Naive thymus-derived CD4-positive, alpha-beta T cell (primary cell): ENCODE results near the gene MBP. TPM values are rescaled to one million over a fixed set of nuclear protein-coding genes. Genes with fewer than 3 reads are reported as not detected.
A peak's percentile ranks its signal among the peaks of the same experiment; 100 is the strongest.

ENCODE experiments used
- ATAC-seq: fragments of 150-1000 bp; cut with Tn5 transposase; 2 replicates; pipeline ENCODE4 v1.10.0; 2021; ENCODE audit warnings: mild to moderate bottlenecking, moderate library complexity
- CTCF ChIA-PET: fragments of 350-600 bp; sonication (Branson Sonifier 250); formaldehyde crosslinking; loops from one replicate; lab custom pipeline; 2021; ENCODE audit warnings: antibody characterized with exemption; lab: Charles Lee
- POLR2A ChIA-PET: fragments of 350-600 bp; sonication (Branson Sonifier 250); formaldehyde crosslinking; loops from one replicate; lab custom pipeline; 2021; ENCODE audit warnings: antibody characterized with exemption, inconsistent platforms; lab: Charles Lee
- DNase-seq, 9 donors: peaks; one replicate each; pipeline versions ENCODE4 v3.0.0 to v3.0.0-alpha.2; 2020 to 2022; ENCODE audit warnings: mixed read lengths in 1 of 9
- H3K27ac ChIP-seq: one replicate; pipeline ENCODE4 v1.7.0; 2013; ENCODE audit warnings: mild to moderate bottlenecking, low read depth, low read length, moderate library complexity
- H3K27me3 ChIP-seq, 2 donors: one replicate each; pipeline ENCODE4 v1.7.0; 2013; ENCODE audit warnings: low read length in 2 of 2, mild to moderate bottlenecking in 2 of 2, moderate library complexity in 2 of 2; ENCODE audit not compliant: control insufficient read depth in 2 of 2, insufficient read depth in 2 of 2
- H3K36me3 ChIP-seq, 3 experiments: 1 replicate in 2 of 3; 2 replicates in 1 of 3; pipeline ENCODE4 v1.7.0; 2013; ENCODE audit warnings: low read length in 3 of 3, mild to moderate bottlenecking in 3 of 3, moderate library complexity in 1 of 3; ENCODE audit not compliant: insufficient read depth in 3 of 3, control insufficient read depth in 2 of 3
- H3K4me1 ChIP-seq, 2 donors: one replicate each; pipeline ENCODE4 v1.7.0; 2013; ENCODE audit warnings: low read length in 2 of 2, mild to moderate bottlenecking in 2 of 2, moderate library complexity in 1 of 2; ENCODE audit not compliant: control insufficient read depth in 2 of 2, insufficient read depth in 2 of 2
- H3K4me3 ChIP-seq: 2 replicates; pipeline ENCODE4 v1.7.0; 2013; ENCODE audit warnings: mild to moderate bottlenecking, low read length
- H3K9me3 ChIP-seq, 3 experiments: 1 replicate in 2 of 3; 2 replicates in 1 of 3; pipeline ENCODE4 v1.7.0; 2013; ENCODE audit warnings: low read length in 3 of 3; ENCODE audit not compliant: control insufficient read depth in 2 of 3
- H3K27ac Mint-ChIP-seq, 9 donors: one replicate each; pipeline ENCODE4 v1.8.0; 2020 to 2022; ENCODE audit warnings: mixed read lengths in 9 of 9, mild to moderate bottlenecking in 8 of 9, moderate library complexity in 5 of 9, inconsistent platforms in 2 of 9
- H3K27me3 Mint-ChIP-seq, 5 donors: one replicate each; pipeline ENCODE4 v1.8.0; 2021 to 2022; ENCODE audit warnings: mixed read lengths in 5 of 5, mild to moderate bottlenecking in 1 of 5
- H3K36me3 Mint-ChIP-seq, 5 donors: one replicate each; pipeline ENCODE4 v1.8.0; 2020 to 2022; ENCODE audit warnings: mixed read lengths in 5 of 5, mild to moderate bottlenecking in 3 of 5, inconsistent platforms in 1 of 5
- H3K4me1 Mint-ChIP-seq, 7 donors: one replicate each; pipeline ENCODE4 v1.8.0; 2020 to 2022; ENCODE audit warnings: mixed read lengths in 7 of 7, mild to moderate bottlenecking in 3 of 7, inconsistent platforms in 1 of 7
- H3K4me3 Mint-ChIP-seq, 10 donors: one replicate each; pipeline ENCODE4 v1.8.0; 2020 to 2022; ENCODE audit warnings: mild to moderate bottlenecking in 10 of 10, mixed read lengths in 10 of 10, moderate library complexity in 6 of 10, inconsistent platforms in 2 of 10
- H3K9me3 Mint-ChIP-seq, 11 donors: one replicate each; pipeline ENCODE4 v1.8.0; 2020 to 2022; ENCODE audit warnings: mixed read lengths in 11 of 11, mild to moderate bottlenecking in 4 of 11, inconsistent platforms in 1 of 11, moderate library complexity in 1 of 11
- intact Hi-C, 2 donors: fragments of 100-400 bp; cut with micrococcal nuclease; formaldehyde crosslinking; loops; one replicate each; pipeline ENCODE4 v1.15.1; 2023
- polyA plus RNA-seq, 2 donors: library from polyadenylated mRNA; unstranded; fragments of 300-500 nt; fragmentation: Illumina TruSeq; gene quantifications; one replicate each; pipeline ENCODE4 v1.2.3, GENCODE V29; 2021
- total RNA-seq, 6 experiments: library from RNA in 5 of 6; stranded (reverse) in 5 of 6; gene quantifications; 1 replicate in 5 of 6; 2 replicates in 1 of 6; pipeline ENCODE4 v1.2.3 and lab custom pipeline; 2021 to 2026

MBP gene
- total and polyA plus RNA-seq, 7 experiments from 2014 or later: 88.3 to 152 (median 107) TPM

DNA sequence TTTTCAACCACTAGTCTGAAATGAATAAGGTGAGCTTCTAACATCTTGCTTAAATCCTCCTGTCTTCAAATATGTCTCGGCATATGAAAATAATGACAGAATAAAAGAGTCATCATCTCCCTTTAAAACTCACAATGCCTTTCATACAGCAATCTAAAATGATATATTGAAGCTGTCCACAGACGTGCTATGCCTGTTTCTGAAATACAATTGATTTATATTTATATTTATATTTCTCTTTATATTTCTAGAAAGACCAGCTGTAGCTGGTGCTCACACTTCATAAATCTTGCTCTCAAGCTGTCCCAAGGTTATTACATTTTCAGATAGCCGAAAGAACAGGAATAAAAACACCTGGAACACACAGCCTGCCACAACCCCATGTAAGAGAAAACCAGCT lies 11.1 kb downstream of the MBP start:
- intact Hi-C loops: no loop called here
- DNase-seq: no peak
- POLR2A ChIA-PET: interaction anchor here (1.2 to 4.3 kb wide), 6 partner anchors 8 to 50 kb away, joined by 3 to 48 read pairs (median 6); partner anchors contain the start of gene MBP

GRCh38 chr18:77119851-77120491 lies 12.6 kb downstream of the MBP start:
- CTCF ChIA-PET: no interaction called here
- DNase-seq (no peak), ATAC-seq (no peak)
- H3K4me3 ChIP-seq: no peak overlapping the region
- H3K27me3 ChIP-seq: no peaks in the 10 kb centered on the region
- POLR2A ChIA-PET: interaction anchor here (0.9 kb wide), 1 partner anchor 12 kb away, joined by 3 read pairs; no protein-coding TSS in a partner anchor
- Mint-ChIP-seq H3K4me3 (peak overlapping the region in 2 of 10 donors; percentile 26 to 74), H3K4me1 (peaks cover 62 to 94% (median 92%) of the 10 kb centered on the region in 7 donors), H3K27me3 (no peaks in the 10 kb centered on the region), H3K27ac (peak overlapping the region in 6 of 9 donors; percentile 38 to 92 (median 70)), H3K36me3 (peaks cover 0 to 34% (median 12%) of the 10 kb centered on the region in 5 donors), H3K9me3 (no peaks in the 10 kb centered on the region)
- peaks cover 0 to 13% (median 0%) of the 10 kb centered on the region in 3 experiments for H3K36me3 ChIP-seq
- peaks cover 57 to 65% of the 10 kb centered on the region in 2 donors for H3K4me1 ChIP-seq
- H3K27ac ChIP-seq: no peak overlapping the region
- H3K9me3 ChIP-seq: no peaks in the 10 kb centered on the region
- intact Hi-C loops: no loop called here

More for the DNA sequence above, 11.1 kb downstream of the MBP start:
- Histone ChIP-seq H3K4me1 (peaks cover 55 to 65% of the 10 kb centered on the region in 2 donors), H3K9me3 (no peaks in the 10 kb centered on the region), H3K36me3 (peaks cover 0 to 13% (median 0%) of the 10 kb centered on the region in 3 experiments), H3K4me3 (no peak overlapping the region), H3K27ac (no peak overlapping the region), H3K27me3 (no peaks in the 10 kb centered on the region)
- Mint-ChIP-seq H3K4me1 (peaks cover 64 to 96% (median 93%) of the 10 kb centered on the region in 7 donors), H3K27ac (peak overlapping the region; percentile 17 to 92 (median 64)), H3K27me3 (no peaks in the 10 kb centered on the region), H3K36me3 (peaks cover 0 to 34% (median 12%) of the 10 kb centered on the region in 5 donors), H3K9me3 (no peaks in the 10 kb centered on the region), H3K4me3 (peak overlapping the region in 4 of 10 donors; percentile 12 to 70 (median 44))
- ATAC-seq: no peak
- CTCF ChIA-PET: interaction anchor here (0.6 to 1.5 kb wide), 6 partner anchors 8 to 23 kb away, joined by 3 to 5 read pairs (median 4); partner anchors contain the start of gene MBP

- H3K27ac ChIP-seq: no peak overlapping the region
- Mint-ChIP-seq H3K27me3 (no peaks in the 10 kb centered on the region), H3K9me3 (no peaks in the 10 kb centered on the region), H3K4me3 (peak overlapping the region in 5 of 10 donors; percentile 29 to 74 (median 48)), H3K36me3 (peaks cover 0 to 34% (median 12%) of the 10 kb centered on the region in 5 donors), H3K4me1 (peaks cover 59 to 94% (median 92%) of the 10 kb centered on the region in 7 donors), H3K27ac (peak overlapping the region in 8 of 9 donors; percentile 18 to 92 (median 83))
- CTCF ChIA-PET: no interaction called here
- DNase-seq (no peak), ATAC-seq (no peak)
- H3K27me3 ChIP-seq: no peaks in the 10 kb centered on the region
- no peaks in the 10 kb centered on the region for H3K9me3 ChIP-seq
- intact Hi-C loops: no loop called here
- POLR2A ChIA-PET: interaction anchor here (0.9 kb wide), 1 partner anchor 11 kb away, joined by 3 read pairs; no protein-coding TSS in a partner anchor
- peaks cover 57 to 59% of the 10 kb centered on the region in 2 donors for H3K4me1 ChIP-seq
- peaks cover 0 to 13% (median 0%) of the 10 kb centered on the region in 3 experiments for H3K36me3 ChIP-seq
- no peak overlapping the region for H3K4me3 ChIP-seq
These were observed 13.3 kb downstream of the MBP start for GRCh38 chr18:77119101-77119850.

DNA sequence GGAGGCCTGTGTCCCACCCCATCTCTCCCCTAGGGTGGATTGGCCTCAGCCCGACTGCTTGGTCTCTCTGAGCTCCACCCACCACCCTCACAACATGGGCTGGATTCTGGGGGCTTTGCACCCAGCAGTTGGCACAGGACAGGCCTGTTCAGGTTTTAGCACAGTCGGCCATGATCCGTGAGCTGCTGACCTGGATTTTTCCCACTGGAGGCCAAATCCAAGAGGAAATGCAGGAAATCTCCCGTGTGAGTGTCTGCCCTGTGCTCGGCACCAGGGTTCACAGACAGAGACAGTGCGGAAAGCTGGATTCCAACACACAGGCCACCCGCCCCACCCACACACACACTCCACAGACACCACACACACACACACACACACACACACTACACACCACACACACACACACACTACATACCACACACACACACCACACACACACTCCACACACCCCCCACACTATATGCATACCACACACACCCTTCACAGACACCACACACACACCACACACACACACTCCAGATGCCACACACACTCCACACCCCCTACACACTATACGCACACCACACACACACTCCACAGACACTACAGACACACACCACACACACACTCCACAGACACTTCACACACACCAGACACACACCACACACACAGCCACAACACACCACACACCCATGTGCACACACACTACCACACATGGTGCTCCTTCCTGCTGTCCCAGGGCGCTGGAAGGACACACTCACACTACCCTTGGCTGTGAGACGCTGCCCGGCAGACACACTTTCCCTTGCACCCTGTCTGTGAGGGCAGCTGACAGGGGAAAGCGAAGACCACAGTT lies 14.1 kb downstream of the MBP start:
- Histone ChIP-seq H3K27ac (no peak overlapping the region), H3K4me3 (no peak overlapping the region), H3K9me3 (no peaks in the 10 kb centered on the region), H3K27me3 (no peaks in the 10 kb centered on the region), H3K4me1 (peaks cover 51 to 54% of the 10 kb centered on the region in 2 donors), H3K36me3 (peaks cover 0 to 16% (median 5%) of the 10 kb centered on the region in 3 experiments)
- ATAC-seq: no peak
- H3K27me3 Mint-ChIP-seq: no peaks in the 10 kb centered on the region
- POLR2A ChIA-PET: no interaction called here
- DNase-seq: no peak
- peak overlapping the region; percentile 62 to 92 (median 83) for H3K27ac Mint-ChIP-seq
- H3K36me3 Mint-ChIP-seq: peaks cover 0 to 34% (median 12%) of the 10 kb centered on the region in 5 donors
- CTCF ChIA-PET: no interaction called here
- H3K4me1 Mint-ChIP-seq: peaks cover 57 to 94% (median 92%) of the 10 kb centered on the region in 7 donors
- H3K9me3 Mint-ChIP-seq: no peaks in the 10 kb centered on the region
- H3K4me3 Mint-ChIP-seq: peak overlapping the region in 6 of 10 donors; percentile 17 to 74 (median 46)
- intact Hi-C loops: no loop called here

DNA sequence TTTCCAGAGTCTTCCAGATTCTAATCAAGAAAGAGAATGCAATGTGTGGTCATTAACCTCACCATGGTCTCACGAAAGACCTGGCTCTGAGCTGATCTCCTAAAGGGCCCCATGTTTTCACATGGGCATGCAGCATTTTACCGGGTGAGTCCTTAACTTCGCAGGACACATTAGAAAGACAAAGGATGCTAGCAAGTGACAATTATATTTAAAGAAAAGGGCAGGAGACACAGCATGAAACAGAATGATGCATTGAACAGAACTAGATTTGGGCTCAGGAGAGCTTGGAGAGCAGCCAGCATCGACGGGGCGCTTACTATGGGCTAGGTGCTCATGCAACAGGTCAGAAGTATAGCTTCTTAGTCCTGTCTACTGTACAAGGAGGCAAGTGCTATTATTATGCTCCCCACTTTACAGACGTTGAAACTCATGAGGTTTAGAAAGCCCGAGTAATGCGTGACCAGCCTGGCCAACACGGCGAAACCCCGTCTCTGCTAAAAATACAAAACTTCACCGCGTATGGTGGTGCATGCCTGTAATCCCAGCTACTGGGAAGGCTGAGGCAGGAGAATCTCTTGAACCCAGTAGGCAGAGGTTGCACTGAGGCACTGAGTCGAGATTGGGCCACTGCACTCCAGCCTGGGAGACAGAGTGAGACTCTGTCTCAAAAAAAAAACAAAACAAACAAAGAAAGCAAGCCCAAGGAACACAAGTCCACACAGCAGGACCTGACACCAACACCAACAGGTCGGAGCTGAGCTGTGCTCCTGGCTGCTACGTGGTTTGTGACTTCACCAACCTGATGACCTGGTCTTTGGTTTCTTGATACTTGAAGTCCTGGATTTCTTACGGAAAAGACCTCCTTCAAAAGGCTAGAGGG lies 16.1 kb downstream of the MBP start:
- Histone ChIP-seq H3K27ac (no peak overlapping the region), H3K4me3 (no peak overlapping the region), H3K4me1 (peaks cover 43 to 51% of the 10 kb centered on the region in 2 donors), H3K9me3 (no peaks in the 10 kb centered on the region), H3K36me3 (peaks cover 0 to 26% (median 8%) of the 10 kb centered on the region in 3 experiments), H3K27me3 (no peaks in the 10 kb centered on the region)
- intact Hi-C loops: no loop called here
- CTCF ChIA-PET: interaction anchor here (1.2 kb wide), 1 partner anchor 9 kb away, joined by 5 read pairs; no protein-coding TSS in a partner anchor
- DNase-seq (no peak), ATAC-seq (no peak)
- Mint-ChIP-seq H3K4me1 (peaks cover 62 to 93% (median 90%) of the 10 kb centered on the region in 7 donors), H3K27ac (peak overlapping the region; percentile 52 to 89 (median 82)), H3K27me3 (no peaks in the 10 kb centered on the region), H3K9me3 (peaks cover 0 to 2% (median 0%) of the 10 kb centered on the region in 11 donors), H3K4me3 (peak overlapping the region in 3 of 10 donors; percentile 6 to 65 (median 25)), H3K36me3 (peaks cover 0 to 32% (median 17%) of the 10 kb centered on the region in 5 donors)
- POLR2A ChIA-PET: interaction anchor here (0.5 to 2.0 kb wide), 3 partner anchors 7 to 166 kb away, joined by 3 to 11 read pairs (median 3); no protein-coding TSS in a partner anchor
